ENCODE data around the gene DIP2B.
"Not testable (repeated sequence)": the region's sequence is repeated elsewhere in the genome, so short reads cannot be mapped to it uniquely, and the experiment has no call there.

Gene DIP2B, protein sequence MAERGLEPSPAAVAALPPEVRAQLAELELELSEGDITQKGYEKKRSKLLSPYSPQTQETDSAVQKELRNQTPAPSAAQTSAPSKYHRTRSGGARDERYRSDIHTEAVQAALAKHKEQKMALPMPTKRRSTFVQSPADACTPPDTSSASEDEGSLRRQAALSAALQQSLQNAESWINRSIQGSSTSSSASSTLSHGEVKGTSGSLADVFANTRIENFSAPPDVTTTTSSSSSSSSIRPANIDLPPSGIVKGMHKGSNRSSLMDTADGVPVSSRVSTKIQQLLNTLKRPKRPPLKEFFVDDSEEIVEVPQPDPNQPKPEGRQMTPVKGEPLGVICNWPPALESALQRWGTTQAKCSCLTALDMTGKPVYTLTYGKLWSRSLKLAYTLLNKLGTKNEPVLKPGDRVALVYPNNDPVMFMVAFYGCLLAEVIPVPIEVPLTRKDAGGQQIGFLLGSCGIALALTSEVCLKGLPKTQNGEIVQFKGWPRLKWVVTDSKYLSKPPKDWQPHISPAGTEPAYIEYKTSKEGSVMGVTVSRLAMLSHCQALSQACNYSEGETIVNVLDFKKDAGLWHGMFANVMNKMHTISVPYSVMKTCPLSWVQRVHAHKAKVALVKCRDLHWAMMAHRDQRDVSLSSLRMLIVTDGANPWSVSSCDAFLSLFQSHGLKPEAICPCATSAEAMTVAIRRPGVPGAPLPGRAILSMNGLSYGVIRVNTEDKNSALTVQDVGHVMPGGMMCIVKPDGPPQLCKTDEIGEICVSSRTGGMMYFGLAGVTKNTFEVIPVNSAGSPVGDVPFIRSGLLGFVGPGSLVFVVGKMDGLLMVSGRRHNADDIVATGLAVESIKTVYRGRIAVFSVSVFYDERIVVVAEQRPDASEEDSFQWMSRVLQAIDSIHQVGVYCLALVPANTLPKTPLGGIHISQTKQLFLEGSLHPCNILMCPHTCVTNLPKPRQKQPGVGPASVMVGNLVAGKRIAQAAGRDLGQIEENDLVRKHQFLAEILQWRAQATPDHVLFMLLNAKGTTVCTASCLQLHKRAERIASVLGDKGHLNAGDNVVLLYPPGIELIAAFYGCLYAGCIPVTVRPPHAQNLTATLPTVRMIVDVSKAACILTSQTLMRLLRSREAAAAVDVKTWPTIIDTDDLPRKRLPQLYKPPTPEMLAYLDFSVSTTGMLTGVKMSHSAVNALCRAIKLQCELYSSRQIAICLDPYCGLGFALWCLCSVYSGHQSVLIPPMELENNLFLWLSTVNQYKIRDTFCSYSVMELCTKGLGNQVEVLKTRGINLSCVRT (N-terminal part only)

DNA sequence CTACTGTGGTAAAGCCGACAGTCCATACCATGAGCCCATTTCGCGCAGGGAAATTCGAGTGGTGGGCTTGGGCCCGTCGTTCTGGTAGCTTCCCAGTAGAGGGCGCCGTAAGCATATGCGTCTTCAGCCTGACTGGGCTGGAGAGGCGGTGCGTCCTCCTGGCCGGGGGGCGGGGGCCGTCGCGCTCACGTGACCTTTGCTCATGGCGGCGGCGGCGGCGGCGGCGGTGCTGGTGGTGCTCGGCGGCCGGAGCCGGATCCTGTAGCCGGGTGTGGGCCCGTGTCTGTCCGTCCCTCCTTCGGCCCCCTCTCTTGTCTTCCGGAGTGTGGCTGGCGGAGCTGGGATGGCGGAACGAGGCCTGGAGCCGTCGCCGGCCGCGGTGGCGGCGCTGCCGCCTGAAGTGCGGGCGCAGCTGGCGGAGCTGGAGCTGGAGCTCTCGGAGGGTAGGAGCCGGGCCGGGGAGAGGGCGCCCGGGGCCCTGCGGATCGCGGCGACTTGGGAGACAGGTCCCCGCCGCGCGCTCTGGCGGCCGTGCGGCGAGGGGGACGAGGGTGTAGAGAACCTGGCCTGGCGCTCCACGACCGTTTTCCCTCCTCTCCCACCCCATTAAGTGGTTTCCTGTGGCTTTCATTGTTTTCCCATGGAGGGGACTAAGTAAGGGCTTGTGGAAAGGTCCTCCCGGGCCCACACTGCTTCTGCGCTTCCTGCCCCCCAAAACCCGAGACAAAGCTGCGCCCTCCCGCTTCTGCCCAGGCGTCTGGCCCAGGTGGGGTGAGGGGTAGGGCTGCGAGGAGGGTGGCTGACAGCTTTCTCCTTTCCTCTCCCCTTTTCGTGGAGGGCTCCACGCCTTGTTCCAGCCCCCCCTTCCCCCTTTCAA is at the start of gene DIP2B:
Gene DIP2B (plus strand): TSS at position 188 of the 877 bp plus-strand sequence. CDS start 156 bp downstream, at position 344.
- DNase-seq (ENCODE audit: low read depth in 2 of 2, low spot score in 1 of 2) = peak; percentile 89 to 96

DNA sequence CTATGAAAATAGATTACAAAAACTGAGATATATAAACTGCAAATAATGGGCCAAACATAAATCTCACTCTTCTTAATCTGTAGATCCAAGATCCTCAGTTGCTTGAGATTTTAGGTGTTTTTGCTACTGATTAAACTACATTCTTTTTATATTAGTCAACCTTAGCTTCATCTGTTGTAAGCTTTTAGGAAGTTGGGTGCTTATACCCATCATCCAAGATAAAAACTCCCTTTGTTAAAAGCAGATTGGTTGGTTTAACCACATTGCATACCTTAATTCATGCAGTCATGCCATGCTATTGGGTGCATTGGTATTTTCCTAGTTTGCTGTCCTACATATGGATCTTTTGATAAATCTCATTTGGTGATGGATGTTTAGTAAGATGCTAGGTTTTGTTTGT is 46.2 kb upstream of the DIP2B start:
- DNase-seq (ENCODE audit: low read depth in 2 of 2, low spot score in 1 of 2) = no peak

DNA sequence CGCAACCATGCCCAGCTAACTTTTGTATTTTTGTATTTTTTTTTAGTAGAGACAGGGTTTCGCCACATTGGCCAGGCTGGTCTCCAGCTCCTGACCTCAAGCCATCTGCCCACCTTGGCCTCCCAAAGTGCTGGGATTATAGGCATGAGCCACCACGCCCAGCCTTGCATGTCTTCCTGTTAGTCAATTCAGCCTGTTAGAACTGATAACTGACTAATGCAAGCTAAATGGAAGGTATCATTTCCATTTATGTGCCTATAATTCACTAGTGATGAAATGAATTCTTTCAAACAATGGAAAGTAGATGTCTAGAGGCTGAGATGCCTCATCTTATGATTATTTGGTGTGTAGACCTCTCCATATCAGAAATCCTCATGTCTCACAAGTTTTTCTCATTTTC is 37.3 kb upstream of the DIP2B start:
- no peak for DNase-seq (ENCODE audit: low read depth in 2 of 2, low spot score in 1 of 2)

DNA sequence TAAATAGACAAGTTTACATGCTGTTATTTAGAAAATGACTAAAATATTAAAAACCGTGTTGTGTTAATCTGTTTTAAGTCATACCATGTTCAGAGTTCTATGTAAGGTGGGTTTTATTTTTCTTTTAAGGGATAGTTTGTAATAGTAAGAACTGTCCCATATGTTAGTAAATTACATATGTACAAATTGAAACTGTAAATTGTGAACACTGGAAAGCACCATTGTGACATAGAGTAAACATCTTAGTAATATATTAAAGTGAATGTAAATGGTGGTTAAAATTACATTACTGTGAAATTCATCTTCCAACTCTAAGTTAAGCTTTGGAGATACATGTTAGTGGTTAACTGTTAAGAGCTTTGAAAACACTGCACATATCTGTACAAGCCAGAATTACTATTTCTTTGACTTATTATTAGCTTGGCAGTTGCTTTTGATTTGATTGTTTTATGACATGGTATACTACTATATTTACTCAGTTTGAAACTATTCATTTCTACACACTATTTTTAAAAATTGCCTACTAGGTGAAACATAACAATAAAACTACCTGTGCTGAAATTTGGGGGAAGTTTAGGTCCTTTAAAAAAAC is 27.4 kb upstream of the DIP2B start:
- DNase-seq (ENCODE audit: low read depth in 2 of 2, low spot score in 1 of 2) = no peak

DNA sequence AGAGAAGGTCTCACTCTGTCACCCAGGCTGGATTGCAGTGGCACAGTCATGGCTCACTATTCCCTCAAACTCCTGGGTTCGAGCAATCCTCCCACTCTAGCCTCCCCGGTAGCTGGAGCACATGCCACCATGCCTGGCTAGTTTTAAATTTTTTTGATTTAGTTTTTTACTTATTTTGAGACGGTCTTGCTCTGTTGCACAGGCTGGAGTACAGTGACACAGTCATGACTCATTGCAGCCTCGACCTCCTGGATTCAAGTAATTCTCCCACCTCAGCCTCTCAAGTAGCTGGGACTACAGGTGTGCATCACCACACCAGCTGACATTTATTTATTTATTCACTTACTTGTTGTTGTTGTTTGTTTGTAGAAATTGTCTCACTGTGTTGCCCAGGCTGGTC is 22.2 kb upstream of the DIP2B start:
- DNase-seq (ENCODE audit: low read depth in 2 of 2, low spot score in 1 of 2) = no peak

DNA sequence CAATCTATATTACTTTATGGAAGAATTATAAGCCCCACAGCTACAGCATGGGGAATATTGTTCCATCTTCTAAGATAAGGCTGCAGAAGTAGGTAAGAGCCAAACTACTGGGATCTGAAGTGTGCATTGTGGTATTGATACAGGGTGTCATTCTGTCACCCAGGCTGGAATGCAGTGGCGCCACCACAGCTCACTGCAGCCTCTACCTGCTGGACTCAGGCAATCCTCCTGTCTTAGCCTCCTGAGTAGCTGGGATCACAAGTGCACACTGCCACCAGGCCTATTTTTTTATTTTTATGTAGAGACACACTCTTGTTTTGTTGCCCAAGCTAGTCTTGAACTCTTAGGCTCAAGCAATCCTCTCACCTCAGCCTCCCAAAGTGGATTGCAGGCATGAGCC is 21.3 kb upstream of the DIP2B start:
- DNase-seq (ENCODE audit: low read depth in 2 of 2, low spot score in 1 of 2) = no peak

DNA sequence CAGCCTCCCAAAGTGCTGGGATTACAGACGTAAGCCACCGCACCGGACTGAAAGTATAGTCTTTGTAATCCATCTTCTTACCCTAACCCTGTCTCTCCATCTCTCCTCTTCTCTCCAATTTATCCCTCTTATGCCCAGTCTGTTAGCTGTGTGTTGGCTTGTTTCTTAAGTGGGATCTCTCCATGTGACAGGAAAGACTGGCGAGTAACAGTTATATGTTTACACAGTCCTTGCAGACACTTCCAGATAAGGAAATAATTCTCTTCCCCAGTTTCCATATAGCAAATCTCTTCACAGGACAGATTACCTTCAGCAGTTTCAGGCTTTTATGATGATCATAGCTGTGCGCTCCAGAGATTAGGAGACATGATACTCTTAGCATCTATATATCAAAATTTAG is 16.0 kb upstream of the DIP2B start:
- no peak for DNase-seq (ENCODE audit: low read depth in 2 of 2, low spot score in 1 of 2)

DNA sequence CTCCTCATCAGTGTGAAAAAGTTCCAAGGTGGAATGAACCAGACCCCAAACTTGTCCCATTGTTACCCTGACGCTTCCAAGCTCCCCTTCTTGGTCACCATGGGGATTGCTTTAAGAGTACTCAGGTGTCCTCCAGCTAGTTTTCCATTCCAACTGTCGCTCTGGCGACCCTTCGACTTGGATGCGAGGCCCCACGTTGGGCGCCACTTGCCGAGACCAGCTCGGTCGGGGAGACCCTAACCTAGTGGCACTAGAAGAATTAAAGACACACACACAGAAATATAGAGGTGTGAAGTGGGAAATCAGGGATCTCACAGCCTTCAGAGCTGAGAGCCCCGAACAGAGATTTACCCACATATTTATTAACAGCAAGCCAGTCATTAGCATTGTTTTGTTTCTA is 6.7 kb upstream of the DIP2B start:
- not testable (repeated sequence) for DNase-seq (ENCODE audit: low read depth in 2 of 2, low spot score in 1 of 2)

DNA sequence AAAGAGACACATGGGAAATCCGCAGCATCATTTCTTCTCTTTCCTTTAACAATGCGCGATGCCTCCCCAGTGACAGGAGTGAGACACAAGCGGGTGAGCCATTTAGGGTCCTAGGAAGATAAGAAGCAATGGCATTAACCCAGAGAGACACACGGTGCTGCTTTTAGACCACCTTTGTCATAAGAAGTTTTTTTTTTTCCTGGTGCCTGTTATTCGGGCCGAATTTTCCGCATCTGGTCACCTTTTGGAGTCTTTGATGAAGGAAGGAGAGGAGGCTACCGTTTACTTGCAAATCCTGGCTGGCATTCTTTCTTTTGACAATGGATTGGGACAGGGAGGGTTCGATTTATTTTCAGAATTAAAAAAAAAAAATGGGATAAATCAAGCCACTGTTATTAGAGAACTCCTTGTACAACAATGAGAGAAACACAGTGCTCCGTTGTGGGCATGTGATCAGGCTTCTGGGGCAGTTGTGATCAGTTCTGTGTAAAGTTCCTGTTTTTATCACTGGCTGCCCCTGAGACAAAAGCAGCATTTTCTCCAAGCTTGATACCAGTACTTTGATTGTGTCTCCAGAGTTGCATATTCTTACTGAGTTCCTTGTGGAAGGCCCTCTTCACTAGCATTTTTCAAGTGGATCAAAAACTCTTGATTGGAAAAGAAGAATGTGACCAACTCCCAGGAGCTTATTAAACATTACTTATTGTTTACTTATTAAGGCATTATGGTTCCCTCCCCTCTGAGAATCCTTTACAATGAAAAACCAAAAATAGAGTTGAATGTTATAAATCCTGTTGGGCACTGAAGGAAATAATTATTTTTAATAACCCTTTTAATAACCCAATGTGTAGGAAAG is 1.1 kb downstream of the DIP2B start:
- no peak for DNase-seq (ENCODE audit: low read depth in 2 of 2, low spot score in 1 of 2)

DNA sequence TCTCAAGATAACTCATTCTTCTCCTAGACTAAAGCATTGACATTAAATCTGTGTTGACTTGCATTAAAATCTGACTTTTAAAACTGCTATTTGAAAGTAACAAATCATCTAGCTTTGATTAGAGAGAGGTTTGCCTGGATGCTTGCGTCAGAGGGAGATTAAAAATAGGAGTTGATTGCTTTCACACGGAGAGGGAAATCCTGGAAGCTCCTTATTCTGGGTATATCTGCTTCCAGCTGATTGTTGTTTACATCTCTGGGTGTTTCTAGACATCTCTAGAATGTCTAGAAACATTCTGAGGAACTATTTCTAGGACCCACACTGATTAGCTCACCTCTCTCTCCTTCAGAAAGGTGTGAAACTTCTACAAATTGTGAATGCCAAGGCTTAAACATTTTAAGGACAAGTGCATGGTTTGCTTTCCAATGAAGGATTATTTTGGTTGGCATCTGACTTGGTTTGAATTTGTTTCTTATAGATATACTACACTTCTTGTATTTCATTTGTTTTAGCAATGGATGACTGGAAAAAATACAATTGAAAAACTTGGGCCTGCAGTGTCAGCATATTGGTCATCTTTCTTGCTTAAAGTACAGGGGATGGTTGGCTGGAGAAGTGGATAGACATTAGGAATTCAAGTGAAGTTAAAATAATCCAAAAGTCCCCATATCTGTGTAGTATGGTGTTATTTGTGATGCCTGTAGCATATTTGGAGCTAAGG is 2.1 kb downstream of the DIP2B start:
- DNase-seq (ENCODE audit: low read depth in 2 of 2, low spot score in 1 of 2) = no peak

DNA sequence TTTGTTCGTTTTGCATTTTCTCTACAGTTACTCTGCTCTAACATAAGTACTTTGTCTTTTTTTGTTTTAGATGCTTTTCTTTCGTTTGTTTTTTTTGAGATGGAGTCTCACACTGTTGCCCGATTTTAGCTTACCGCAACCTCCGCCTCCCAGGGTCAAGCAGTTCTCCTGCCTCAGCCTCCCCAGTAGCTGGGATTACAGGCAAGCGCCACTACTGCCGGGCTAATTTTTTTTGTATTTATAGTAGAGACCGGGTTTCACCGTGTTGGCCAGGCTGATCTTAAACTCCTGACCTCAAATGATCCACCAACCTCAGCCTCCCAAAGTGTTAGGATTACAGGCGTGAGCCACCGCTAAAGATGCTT is 2.7 kb downstream of the DIP2B start:
- no peak for DNase-seq (ENCODE audit: low read depth in 2 of 2, low spot score in 1 of 2)

DNA sequence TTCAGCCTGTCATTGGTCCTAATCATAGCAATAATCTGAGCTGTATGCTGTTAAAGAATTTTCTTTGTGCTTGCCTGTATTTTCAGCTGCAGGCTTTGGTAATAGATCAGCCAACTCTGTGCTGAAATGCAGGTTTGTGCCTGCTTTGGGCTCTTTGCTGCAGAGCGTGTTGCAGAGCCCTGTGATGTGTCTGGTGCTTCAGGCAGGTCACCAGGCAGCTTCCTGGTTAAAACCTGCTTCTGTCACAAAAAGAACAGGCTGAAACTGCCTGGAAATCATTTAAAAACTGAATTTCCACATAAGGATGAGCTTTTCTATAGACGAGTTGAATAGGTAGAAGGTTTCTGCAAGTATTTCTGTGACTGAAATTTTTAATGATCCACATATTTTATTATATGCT is 3.1 kb downstream of the DIP2B start:
- DNase-seq (ENCODE audit: low read depth in 2 of 2, low spot score in 1 of 2) = no peak

DNA sequence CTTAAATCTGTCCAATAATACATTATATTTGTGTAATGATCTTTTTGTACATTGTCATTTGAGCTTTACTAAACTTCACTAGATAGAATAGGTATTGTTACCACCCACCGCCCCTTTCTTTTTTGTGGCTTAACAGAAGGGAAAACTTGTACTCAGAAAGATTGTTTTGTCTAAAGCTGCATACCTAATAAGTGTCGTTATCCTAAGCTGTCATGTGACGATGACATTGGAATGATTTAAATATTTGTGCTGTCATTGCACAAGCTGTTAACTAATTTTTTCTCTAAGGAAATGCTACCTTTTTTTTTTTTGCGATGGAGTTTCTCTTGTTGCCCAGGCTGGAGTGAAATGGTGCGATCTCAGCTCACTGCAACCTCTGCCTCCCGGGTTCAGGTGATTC is 3.6 kb downstream of the DIP2B start:
- no peak for DNase-seq (ENCODE audit: low read depth in 2 of 2, low spot score in 1 of 2)

DNA sequence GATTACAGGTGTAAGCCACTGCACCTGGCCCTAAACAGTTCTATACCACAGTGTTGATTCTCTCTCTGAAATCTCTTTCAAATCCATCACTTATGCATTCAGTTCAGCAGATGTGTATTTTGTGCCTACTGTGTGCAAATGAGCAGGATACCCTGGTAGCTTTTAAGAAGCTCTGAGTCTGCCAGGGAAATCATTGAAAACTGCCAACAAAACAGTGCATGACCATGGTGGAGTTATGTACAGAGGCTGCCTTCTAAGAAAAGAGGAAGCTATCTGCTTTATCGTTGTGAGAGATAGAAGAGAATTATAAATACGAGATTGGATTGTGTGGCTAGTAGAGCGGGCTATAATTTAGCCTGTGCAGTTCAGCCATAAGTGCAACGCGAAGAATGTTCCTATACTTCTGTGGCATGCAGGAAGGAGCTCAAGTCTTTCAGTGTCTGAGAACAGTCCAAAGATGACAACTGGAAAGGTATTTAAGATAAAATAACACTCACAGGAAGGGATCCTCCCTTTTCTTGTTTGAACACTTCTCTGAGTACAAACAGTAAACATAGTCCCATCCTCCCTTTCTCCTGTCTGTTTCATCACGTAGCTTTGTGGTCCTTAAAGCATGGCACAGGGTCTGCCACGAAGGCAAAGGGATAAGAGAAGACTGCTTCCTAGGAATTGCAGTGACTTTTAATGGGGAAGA is 4.3 kb downstream of the DIP2B start:
- no peak for DNase-seq (ENCODE audit: low read depth in 2 of 2, low spot score in 1 of 2)

DNA sequence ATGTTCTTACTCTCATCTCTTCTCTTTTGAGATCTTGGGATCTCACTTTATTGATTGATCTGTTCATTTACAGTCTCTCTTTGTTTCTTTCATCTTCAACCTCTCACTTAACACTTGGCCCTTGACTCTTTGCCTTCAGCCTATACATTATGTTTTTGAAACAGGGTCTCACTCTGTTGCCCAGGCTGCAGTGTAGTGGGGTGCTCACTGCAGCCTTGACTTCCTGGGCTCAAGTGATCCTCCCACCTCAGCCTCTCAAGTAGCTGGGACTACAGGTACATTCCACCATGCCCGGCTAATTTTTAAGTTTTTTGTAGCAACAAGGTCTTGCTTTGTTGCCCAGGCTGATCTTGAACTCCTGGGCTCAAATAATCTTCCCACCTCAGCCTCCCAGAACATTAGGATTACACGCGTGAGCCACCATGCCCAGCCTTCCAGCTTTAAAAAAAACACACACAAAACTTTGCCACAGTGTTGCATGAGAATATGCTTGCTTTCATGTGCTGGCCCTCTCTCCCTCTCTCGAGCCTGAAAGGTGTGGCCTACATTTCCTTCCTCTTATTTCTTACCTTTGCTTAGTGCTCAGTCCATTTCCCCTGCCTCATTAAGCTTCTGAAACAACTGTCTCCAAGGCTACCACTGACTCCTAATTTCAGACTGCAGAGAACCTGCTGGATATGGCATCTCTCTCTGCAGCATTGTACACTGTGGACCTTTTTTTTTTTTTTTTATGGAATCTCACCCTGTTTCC is 9.9 kb downstream of the DIP2B start:
- no peak for DNase-seq (ENCODE audit: low read depth in 2 of 2, low spot score in 1 of 2)

DNA sequence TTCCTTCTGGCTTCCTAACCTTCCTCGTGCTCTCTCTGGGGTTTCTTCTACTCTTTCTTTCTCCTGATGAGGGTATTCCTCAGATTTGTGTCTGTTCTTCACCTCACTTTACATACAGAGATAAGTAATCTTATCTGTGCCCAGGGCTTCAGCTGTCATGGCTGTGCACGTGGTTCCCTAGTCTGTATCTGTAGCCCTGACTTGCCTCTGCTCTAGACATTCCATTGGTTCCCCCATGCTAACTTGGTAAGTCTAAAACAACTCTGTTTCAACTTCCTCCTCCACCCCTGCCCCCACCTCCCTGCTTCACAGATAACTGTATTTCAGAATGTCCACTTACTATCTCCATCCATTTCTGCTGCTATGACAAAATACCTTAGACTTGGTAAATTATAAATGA is 10.8 kb downstream of the DIP2B start:
- no peak for DNase-seq (ENCODE audit: low read depth in 2 of 2, low spot score in 1 of 2)

DNA sequence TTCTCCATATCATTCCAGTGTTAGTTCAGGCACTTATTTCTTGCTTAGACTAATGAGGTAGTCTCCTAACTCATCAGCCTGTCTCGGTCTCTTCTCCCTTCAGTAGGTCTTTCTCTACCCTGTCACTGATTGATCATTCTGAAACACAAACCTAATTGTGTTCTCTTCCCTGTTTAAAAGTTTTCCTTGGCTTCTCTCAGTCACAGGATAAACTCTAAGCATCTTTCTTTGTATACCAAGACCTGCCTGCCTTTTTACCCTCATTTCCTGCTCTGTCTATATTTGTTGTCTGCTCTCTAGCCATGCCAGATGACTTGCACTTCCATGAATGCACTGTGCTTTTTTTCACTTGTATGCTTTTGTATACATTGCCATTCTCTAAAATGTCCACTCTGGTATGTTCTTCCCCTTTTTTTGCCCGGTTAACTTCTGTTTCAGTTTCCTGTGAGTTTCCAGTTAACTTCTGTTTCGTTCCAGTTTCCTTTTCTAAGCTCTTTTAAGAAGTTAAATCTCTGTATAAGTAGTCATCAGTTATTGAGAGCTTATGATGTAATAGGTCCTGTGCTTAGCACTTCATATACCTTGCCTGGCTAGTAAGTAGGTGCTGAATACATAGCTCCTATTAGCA is 12.8 kb downstream of the DIP2B start:
- no peak for DNase-seq (ENCODE audit: low read depth in 2 of 2, low spot score in 1 of 2)
